ENCODE results near the gene TRIM63.

TRIM63 gene

GRCh38 chr1:26031611-26032220 lies 35.7 kb downstream of the TRIM63 start:
- no peak for DNase-seq

GRCh38 chr1:26031196-26031595 lies 36.2 kb downstream of the TRIM63 start:
- no peak for DNase-seq

GRCh38 chr1:26029864-26030481 lies 37.5 kb downstream of the TRIM63 start:
- no peak for DNase-seq

- no peak for DNase-seq
Measured at GRCh38 chr1:26029054-26029863, 38.2 kb downstream of the TRIM63 start.

- no peak for DNase-seq
Measured at GRCh38 chr1:26028490-26028980, 38.9 kb downstream of the TRIM63 start.

- DNase-seq: no peak
Measured at GRCh38 chr1:26027716-26028489, 39.5 kb downstream of the TRIM63 start.

- DNase-seq: no peak
Measured at GRCh38 chr1:26025517-26025916, 41.9 kb downstream of the TRIM63 start.

GRCh38 chr1:26025060-26025459 lies 42.4 kb downstream of the TRIM63 start:
- no peak for DNase-seq

- DNase-seq: no peak
Measured at GRCh38 chr1:26023826-26024225, 43.6 kb downstream of the TRIM63 start.

- DNase-seq: no peak
Measured at GRCh38 chr1:26023009-26023408, 44.4 kb downstream of the TRIM63 start.

GRCh38 chr1:26022404-26022779 lies 45.0 kb downstream of the TRIM63 start:
- no peak for DNase-seq

GRCh38 chr1:26021647-26022403 lies 45.6 kb downstream of the TRIM63 start, which contains the start of gene EXTL1:
Gene EXTL1 (plus strand): TSS chr1:26021775. CDS start chr1:26022647, 872 bp downstream.
- no peak for DNase-seq

GRCh38 chr1:26020941-26021646 lies 46.3 kb downstream of the TRIM63 start:
- DNase-seq: no peak

GRCh38 chr1:26020330-26020768 lies 47.1 kb downstream of the TRIM63 start:
- DNase-seq: no peak

GRCh38 chr1:26019641-26020315 lies 47.7 kb downstream of the TRIM63 start:
- DNase-seq: no peak

- DNase-seq: no peak
Measured at GRCh38 chr1:26017606-26018005, 49.8 kb downstream of the TRIM63 start.

GRCh38 chr1:26016953-26017545 lies 50.4 kb downstream of the TRIM63 start:
- DNase-seq: no peak

GRCh38 chr1:26016258-26016952 lies 51.0 kb downstream of the TRIM63 start:
- DNase-seq: no peak

GRCh38 chr1:26015358-26015757 lies 52.1 kb downstream of the TRIM63 start:
- no peak for DNase-seq

GRCh38 chr1:26014179-26014578 lies 53.3 kb downstream of the TRIM63 start:
- DNase-seq: no peak
